ENCODE results near the gene MYO18B.

MYO18B gene

DNA sequence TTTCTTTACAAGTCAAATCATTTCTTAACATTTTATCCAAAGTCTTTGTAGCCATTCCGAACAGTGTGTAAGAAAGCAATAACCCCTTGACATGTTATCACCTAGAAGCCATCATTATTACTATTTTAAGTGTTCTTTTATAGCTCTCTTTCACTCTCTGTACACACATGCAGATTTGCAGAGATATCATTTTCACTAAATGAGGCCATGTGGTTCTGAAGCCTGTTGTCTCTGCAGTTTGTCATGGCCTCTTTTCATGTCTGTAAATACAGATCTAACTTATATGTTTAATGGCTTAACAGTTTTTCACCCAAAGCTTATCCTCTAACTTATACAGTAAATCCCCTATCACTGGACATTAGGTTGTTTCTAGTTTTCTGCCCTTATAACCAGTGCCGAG, 166.8 kb downstream of the MYO18B start:
- no peak for DNase-seq

DNA sequence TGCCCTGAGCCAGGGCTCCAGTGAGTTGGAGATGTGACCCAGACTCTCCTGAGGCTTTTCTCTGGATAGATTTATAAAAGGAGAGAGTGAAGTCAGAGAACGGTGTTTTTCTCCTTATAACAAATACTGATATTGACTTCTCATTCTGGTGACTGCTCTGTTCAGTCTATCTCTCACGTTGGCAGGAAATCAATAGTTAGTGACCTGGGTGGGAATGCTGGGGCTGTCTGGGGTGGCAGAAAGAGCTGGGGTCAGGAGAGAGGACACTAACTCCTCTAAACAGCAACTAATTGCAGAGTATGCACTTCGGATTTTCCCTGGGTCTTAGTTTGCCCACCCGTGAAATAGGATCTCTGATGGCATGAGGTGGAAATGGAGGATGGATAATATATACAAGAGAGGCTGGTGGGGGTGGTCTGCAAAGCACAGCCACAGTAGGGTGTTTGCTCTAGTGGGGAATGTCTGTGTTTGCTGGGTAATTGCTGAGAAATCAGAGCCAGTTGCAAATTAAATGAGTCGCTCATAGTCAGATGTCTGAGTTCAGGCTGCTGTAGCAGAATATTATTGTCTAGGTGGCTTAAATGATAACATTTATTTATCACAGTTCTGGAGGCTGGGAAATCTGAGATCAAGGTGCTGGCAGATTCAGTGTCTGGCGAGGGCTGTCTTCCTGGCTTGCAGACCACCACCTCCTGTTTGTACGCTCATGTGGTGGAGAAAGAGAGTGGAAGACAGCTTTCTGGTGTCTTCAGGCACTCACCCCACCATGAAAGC, 167.8 kb downstream of the MYO18B start:
- no peak for DNase-seq

DNA sequence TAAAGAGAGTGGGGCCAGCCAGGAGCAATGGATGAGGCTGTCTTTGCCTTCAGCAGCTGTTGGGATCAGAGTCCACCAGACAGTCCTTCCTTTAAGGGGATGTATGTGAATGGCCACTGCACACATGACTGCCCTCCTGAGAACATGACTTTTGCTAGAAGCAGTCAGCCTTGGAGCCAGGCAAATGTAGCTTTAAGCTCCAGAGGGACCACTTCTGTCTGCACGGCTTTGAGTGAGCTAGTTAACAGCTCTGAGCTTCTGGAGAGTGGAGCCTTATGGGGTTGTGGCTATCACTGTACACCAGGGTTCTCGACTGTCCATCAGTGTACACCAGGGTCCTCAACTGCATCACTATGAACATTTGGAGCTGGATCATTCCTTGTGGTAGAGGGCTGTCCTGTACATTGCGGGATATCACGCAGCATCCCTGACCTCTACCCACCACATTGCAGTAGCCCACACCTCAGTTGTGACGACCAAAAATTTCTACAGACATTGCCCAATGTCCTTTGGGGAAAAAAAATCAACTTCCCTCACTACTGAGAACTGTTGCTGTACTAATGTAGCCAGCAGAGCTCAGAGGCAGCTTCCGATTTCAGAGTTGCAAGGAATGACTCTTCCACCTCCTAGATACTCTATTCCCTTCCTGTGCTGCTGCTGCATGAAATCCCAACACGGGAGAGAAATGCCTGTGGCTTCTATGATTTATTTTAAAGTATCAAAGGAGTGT, 169.4 kb downstream of the MYO18B start:
- no peak for DNase-seq

DNA sequence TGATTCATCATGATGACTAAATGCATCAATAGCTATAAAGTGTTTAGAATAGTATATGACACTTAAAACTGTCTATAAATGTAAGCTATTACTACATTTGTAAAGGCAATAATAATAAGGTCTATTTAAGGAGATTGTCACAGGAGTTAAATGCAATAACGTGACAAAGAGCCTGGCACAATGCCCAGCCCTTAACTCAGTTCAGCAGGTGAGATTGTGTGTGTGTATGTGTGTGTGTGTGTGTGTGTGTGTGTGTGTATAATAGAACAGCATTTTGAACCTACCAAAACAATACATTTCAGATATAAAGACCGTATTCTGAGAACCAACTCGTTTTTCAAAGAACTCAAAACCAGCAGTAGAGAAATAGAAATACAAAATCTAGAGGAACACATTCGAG, 177.5 kb downstream of the MYO18B start:
- no peak for DNase-seq

DNA sequence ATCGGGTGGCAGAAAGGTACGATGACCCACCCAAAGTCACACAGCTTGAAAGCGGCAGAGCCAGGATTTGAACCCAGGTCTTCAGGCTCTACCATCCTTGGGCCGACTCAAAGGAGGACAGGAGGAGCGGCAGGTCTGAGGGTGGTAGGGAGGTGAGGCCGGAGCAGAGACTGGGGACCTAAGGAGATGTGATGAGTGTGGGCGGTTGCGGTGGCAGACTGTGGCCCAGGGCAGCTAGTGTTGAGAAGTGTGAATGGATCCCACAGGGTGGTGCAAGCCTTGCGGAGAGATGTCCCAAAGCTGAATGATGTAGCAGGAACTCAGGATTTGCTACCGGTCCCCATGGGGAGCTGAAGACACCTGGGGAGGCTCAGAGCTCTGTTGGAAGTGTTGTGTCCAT, 180.2 kb downstream of the MYO18B start:
- no peak for DNase-seq

DNA sequence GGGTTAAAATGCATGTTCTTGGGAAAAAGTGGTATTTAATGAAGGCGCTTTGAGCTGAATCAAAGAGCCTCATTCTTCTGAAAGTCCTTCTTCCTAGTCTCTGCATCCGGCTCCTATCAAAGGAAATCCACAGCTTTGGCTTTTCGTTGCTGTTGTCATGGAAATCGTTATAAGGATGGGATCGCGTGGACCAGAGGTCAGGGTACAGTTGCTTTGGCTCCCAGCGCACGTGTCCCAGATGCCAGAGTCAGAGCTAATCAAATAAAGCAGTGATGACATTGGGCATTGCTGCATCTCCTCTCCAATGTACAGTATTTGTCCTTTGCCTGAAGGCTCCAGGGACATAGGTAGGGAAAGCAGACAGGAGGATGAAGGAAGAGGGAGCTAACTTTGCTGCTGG, 181.9 kb downstream of the MYO18B start:
- DNase-seq: no peak

DNA sequence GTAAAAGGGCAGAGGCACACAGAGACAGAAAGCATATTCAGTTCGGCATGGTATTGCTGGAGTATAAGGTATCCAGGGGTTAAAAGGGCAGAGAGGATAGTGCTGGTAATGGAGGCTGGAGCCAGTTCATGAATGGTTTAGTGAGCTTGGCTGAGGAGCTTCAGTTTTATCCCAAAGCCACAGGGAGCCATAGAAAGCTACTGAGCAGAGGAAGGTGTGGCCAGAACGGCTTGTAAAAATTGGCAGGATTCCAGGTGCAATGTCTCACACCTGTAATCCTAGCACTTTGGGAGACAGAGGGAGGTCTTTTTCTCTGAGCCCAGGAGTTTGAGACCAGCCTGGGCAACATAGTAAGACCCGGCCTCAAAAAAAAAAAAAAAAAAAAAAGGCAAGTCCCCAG, 186.1 kb downstream of the MYO18B start:
- peak; percentile 24 for DNase-seq

DNA sequence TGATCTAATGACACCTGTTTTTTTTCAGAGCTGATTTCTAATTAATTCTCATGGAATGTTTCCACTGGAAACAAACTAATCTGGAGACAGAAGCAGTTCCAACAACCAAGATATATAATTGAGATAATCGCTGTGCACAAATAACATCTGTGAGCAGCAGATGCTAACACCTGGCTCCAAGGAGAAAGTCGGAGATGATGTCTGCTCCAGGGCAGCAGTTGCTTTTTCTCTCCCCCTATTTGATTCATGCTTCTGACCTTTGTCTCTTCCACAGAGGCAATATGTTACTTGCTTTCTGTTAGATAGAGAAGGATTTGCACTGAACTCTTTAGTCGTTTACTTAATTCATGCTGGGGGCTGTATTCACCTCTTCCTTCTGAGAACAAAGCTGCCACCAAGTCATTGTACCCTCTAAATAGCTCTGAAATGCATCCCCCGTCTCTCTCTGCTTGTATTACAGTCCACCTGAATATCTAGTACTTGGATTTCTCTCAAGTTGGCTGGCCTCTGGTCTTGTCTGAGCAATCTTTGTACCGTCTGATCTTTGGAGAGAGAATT, 187.4 kb downstream of the MYO18B start:
- DNase-seq: peak; percentile 64

DNA sequence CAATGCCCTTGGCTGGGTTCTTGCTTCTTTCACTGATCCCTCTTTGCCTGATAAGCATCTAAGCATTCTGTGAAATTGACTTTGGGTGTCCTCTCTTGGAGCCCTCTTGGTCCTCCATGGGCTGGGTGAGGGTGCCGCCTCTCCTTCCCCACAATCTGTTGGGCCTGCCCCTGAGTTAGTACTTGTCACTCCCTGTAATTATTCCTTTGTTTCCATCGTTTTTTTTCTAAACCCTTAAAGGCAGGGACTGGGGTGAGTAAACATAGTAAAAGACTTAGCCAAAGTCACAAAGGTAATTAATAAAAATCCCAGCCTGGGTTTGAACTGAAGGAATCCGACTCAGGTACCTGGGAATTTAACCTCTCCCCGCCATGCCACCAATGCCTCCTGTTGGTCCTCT, 188.1 kb downstream of the MYO18B start:
- no peak for DNase-seq

DNA sequence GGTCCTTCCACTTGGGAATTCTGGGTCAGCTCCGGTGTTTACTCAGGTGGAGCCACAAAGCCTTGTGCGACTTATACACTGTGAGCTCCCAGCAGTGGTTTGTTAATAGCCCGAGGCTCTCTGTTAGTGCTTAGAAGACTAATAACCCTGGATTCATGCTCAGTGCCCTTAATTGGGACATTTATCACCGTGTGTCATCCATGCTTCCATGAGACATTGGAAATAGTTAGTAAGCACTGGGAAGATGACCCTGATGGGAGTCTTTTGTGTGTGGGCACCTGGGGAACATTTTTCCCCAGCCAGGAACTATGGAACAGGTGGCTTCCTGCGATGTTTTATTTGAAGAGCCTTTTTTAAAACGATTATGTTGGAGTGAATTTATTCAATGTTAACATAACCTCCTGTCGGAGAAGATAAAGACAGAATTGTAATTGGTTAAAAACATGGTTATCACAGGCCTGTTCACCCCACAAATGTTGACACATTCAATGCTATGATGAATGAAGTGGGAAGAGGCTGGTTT, 188.9 kb downstream of the MYO18B start:
- no peak for DNase-seq

DNA sequence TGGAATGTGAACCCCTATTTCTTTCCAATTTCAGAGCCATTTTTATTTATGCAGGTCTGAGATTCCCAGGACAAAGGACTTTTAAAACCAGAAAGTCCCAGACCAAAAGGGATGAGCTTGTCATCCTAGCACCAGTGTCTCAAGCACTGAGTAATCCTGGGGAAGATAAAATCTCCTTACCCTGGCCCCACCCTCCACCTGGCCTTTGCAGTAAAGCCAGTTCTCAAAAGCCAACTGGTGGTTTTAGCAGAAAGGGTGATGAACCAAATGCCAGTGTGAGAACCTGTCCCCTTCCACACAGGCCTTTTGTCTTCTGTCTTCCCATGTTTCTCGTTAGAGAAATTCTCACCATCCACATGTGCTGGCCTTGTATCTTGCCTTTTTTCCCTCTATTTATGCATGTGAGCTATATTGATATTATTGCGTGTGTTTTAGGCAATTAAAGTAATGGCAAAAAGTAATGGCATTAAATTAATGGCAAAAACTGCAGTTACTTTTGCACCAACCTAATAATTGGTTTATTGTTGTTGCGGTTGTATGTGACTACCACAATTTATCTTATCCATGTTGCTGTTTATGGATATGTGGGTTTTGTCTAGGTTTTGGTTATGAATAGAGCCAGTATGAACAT, 191.3 kb downstream of the MYO18B start:
- no peak for DNase-seq

DNA sequence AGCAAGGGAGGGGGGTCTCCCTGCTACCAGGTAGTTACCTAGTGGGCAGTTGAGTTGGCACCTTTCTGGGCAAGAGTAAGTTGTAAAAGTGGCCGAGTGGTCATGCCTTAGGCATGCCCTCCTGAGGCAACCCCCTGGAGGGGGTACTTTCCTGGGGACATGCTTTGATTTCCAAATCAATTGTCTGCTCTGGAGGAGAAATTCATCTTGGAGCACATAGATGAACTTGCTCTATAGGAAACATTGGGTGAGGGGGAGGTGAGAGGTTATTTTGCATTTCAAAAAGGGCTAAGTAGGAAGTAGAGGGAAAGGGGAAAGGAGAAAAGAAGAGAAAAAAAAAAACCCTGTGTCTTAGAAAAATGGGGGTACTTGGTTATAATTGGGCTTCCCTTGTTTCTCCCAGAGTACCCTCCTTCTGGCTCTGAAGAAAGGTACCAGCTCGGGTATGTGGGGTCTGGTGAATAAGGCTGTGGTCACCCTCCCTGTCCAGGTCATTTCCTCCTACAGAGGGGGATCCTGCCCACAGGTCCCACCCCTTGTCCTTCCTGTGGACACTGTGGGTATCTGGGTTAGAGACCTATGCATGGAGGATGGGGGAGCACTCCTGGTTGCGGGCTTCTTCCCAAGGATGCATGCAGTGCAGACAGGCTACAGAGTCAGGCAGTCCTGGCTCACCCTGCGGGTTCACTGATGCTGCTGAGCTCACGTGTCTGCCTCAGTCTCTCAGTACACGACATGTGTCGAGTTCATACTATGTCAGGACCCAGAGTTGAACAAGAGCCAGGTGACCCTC, 193.5 kb downstream of the MYO18B start:
- DNase-seq: no peak

DNA sequence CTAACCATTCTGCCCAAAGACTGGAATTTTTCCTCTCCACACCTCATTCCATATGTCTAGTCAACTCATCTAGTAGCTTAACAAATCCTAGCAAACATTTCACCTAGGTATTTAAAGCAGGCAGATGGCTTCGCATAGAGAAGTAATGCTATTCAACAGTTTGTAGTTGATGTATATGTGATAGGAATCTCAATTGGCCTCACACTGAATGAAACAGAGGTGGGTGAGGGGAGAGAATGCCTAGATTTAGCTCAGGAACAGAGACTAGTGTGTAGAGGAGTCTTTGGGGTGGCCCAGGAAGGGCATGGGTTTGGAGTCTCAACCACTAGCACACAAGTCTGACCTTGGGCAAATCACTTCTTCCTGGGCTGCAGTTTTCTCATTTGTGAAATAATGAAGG, 196.2 kb downstream of the MYO18B start:
- DNase-seq: no peak

DNA sequence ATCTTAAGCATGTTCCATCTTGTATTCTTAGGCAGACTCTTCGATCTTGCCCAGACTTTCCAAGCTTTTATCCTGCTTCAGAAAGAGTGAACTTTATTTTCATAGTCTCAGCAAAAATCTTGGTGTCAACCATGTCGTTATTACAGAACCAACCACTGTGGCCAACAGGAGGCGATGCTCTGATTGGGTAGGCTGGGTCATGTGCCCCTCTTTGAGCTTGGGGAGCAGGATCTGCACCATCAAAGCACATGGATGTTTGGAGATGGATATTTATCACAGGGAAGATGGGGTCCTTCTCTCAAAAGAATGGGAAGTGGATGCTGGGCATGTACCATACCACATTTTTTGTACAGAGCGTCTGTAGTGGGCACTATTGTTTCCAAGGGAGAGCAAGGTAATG, 197.4 kb downstream of the MYO18B start:
- no peak for DNase-seq

DNA sequence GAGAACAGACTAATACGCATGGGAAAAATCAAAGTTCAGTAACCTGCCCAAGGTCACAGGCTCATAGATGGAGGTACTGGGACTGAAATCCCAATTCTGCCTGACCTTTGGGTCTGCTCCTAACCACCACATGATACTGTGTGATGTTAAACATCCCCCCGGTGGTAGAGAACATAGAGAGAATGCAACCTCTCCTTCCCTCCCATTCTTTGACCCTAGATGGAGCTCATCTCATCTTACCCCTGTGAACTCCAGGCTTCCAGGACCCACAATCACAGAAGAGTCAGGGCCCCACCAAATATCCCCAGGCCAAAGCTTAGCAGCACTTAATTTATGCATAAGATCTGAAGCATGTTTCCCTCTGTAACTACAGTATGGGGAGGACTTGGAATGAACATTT, 198.5 kb downstream of the MYO18B start:
- DNase-seq: no peak

DNA sequence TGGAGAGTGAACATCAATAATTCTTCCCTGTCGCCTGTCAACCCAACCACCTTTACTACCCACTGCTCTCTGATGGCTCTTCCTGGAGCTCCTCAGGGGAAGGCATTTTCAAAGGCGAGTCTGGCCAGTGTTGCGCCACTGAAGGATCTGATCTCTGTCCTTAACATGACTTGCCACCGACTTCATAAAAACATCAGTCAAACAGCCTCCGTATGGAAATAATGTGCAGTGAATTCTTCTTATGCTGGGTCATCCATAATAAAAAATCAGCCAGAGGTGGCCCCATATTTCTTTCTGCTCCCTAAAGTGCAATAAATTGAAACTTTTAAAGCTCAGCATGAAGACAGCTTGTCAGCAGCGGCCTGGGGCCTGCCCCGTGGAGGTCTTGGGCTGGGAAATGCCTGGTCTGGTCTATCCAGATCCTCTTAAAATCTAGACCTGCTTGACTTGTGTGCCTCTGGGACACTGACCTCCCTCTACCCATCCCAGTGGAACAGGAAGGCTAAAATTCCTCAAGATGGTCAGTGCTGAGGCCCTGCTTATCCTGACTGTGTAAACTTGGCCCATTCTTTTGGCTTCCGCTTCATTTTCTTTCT, 199.5 kb downstream of the MYO18B start:
- no peak for DNase-seq

DNA sequence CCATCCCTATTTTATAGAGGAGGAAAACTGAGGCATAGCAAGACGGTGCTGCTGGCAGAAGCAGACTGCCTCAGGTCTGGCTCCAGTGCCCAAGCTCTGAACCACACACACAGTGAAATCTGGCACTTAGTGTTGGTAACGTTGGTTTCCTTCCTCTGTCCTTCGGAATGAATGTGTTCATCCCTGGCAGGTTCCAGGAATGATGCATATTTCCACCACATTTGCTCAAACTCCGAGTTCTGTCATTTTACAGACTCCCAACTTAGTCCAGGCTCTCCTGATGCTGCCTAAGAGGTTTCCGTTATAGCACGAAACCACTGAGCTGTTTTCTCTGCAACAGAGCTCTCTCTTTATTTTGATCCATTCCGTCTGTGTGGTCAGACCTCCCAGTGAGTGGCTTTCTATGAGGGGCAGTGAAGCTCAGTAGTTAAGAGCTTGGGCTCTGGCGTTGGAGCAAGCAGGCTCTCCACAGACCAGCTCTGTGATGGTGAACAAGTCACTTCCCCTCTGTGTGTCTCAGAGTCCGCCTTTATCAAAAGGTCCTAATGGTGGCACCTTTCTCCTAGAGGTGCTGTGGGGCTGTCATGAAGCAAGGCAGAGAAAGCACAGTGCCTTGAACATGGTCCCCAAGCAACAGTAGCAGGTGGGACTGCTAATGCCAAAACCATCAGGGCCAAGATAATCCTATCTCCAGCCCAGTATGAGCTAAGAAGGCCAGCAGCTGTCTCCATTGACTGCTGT, 200.3 kb downstream of the MYO18B start:
- no peak for DNase-seq

DNA sequence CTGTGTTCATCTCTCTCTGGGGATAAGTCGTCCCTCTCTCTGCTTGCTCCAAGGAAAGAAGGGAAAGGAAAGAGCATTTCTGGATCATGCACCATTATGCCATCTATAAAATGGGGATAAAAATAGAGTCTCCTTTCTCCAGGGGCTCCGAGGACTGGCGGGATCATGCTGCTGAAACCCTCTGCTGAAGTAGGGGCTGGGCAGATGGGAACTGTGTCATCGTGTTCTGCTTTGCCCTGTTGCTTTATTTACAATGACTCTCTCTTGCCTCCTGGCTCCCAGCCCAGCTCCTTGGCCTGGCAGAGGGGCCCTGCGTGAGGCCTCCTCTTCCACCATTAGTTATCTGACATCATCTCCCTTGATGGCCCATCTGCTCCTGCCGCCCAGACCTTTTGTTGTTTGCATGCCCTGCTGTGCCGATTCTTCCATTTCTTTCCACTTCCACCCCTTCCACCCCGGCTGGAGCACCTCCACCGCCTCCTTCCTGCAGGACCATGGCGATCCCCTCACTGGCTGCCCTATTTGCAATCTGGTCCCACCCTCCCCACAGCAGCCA, 200.9 kb downstream of the MYO18B start:
- DNase-seq: peak; percentile 95

DNA sequence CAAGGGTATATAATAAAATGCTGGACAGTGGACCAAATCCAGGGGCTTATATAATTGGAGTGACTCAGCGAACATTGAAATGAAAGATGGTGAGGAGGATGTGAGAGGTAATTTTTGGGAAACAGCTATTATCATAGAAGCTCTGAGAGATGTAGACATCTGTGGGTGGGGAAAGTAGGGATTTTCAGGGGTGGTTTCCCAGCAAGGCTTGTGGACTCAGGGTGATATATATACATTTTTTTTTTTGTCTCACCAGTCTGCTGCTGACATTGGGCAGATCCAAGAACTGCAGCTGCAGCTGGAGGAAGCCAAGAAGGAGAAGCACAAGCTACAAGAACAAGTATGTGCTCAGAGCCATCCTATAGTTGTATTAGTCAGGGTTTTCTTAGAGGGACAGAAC, 208.1 kb downstream of the MYO18B start:
- no peak for DNase-seq

DNA sequence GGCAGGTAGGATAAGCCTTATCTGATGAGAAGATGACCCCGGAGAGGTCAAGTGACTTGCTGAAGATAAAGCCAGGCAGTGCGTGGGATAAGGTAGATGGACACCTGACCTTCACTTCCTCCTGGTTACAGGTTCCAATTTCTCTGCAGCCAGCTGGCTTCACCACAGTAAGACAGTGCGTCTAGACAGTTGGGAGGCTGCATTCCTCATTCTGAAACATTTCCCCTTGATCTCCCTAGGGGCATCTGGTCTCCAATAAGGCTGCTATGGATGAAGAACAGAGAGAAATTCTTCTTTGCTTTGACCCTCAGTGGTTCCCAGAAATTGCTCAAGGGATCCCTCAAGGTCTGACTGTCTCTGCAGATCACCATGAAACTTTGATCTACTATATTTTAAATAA, 211.3 kb downstream of the MYO18B start:
- DNase-seq: no peak

DNA sequence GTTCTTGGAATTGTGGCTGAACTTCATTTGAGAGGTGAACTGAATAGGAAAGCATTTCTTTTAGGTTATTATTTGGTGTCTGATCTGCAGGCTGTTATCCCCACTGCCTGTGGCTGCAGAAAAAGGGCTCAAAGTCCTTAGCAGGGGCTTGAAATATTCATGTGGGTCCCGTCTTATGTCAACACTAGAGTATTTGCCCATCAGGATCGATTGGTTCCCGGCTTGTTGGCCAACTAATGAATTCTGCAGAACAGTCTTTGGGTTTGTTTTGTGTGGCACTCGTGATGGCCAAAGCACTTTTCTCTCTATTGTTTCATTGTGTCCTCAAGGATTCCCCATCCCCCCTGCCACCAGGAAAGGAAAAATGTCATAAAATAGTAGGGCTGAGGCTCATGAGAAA, 211.9 kb downstream of the MYO18B start:
- DNase-seq: no peak
